Measurements from ENCODE around the gene MMP15.

MMP15 gene

GRCh38 chr16:58022601-58023371, 2.8 kb upstream of the MMP15 start:
- H3K9me3 ChIP-seq (ENCODE audit: control insufficient read depth, low read length): no peaks in the 10 kb centered on the region
- peak overlapping the region; percentile 46 for H3K4me3 ChIP-seq (ENCODE audit: low read length)
- no peaks in the 10 kb centered on the region for H3K27me3 ChIP-seq (replicated peaks; ENCODE audit: control insufficient read depth, insufficient read depth, low read length)
- peak overlapping the region; percentile 26 for H3K9ac ChIP-seq (ENCODE audit: low read length)
- peak; percentile 36 for DNase-seq (ENCODE audit: low read depth)
- H3K36me3 ChIP-seq (ENCODE audit: control insufficient read depth, insufficient read depth, low read length, severe bottlenecking): peaks cover 6% of the 10 kb centered on the region
- peaks cover 40% of the 10 kb centered on the region for H3K4me1 ChIP-seq (ENCODE audit: control insufficient read depth, insufficient read depth, low read length)

GRCh38 chr16:58024486-58025350, 836 bp upstream of the MMP15 start:
- Histone ChIP-seq H3K4me1 (ENCODE audit: control insufficient read depth, insufficient read depth, low read length) (peaks cover 34% of the 10 kb centered on the region), H3K4me3 (ENCODE audit: low read length) (peak overlapping the region; percentile 82), H3K9me3 (ENCODE audit: control insufficient read depth, low read length) (no peaks in the 10 kb centered on the region), H3K27me3 (replicated peaks; ENCODE audit: control insufficient read depth, insufficient read depth, low read length) (peaks cover 3% of the 10 kb centered on the region), H3K9ac (ENCODE audit: low read length) (peak overlapping the region; percentile 74), H3K36me3 (ENCODE audit: control insufficient read depth, insufficient read depth, low read length, severe bottlenecking) (no peaks in the 10 kb centered on the region)
- peak; percentile 28 for DNase-seq (ENCODE audit: low read depth)

- H3K9ac ChIP-seq (ENCODE audit: low read length): peak overlapping the region; percentile 74
- H3K36me3 ChIP-seq (ENCODE audit: control insufficient read depth, insufficient read depth, low read length, severe bottlenecking): no peaks in the 10 kb centered on the region
- peaks cover 35% of the 10 kb centered on the region for H3K4me1 ChIP-seq (ENCODE audit: control insufficient read depth, insufficient read depth, low read length)
- no peaks in the 10 kb centered on the region for H3K9me3 ChIP-seq (ENCODE audit: control insufficient read depth, low read length)
- peak; percentile 75 for DNase-seq (ENCODE audit: low read depth)
- H3K4me3 ChIP-seq (ENCODE audit: low read length): peak overlapping the region; percentile 82
- H3K27me3 ChIP-seq (replicated peaks; ENCODE audit: control insufficient read depth, insufficient read depth, low read length): peaks cover 5% of the 10 kb centered on the region
Observed at GRCh38 chr16:58026139-58026704, 668 bp downstream of the MMP15 start.

- no peak for DNase-seq (ENCODE audit: low read depth)
- no peaks in the 10 kb centered on the region for H3K9me3 ChIP-seq (ENCODE audit: control insufficient read depth, low read length)
- H3K4me1 ChIP-seq (ENCODE audit: control insufficient read depth, insufficient read depth, low read length): peaks cover 34% of the 10 kb centered on the region
Observed at GRCh38 chr16:58026705-58027160, 1.2 kb downstream of the MMP15 start.

GRCh38 chr16:58027161-58027915, 1.8 kb downstream of the MMP15 start:
- peaks cover 5% of the 10 kb centered on the region for H3K27me3 ChIP-seq (replicated peaks; ENCODE audit: control insufficient read depth, insufficient read depth, low read length)
- H3K4me1 ChIP-seq (ENCODE audit: control insufficient read depth, insufficient read depth, low read length): peaks cover 28% of the 10 kb centered on the region
- H3K4me3 ChIP-seq (ENCODE audit: low read length): peak overlapping the region; percentile 82
- no peaks in the 10 kb centered on the region for H3K36me3 ChIP-seq (ENCODE audit: control insufficient read depth, insufficient read depth, low read length, severe bottlenecking)
- DNase-seq (ENCODE audit: low read depth): peak; percentile 25
- peak overlapping the region; percentile 74 for H3K9ac ChIP-seq (ENCODE audit: low read length)
- H3K9me3 ChIP-seq (ENCODE audit: control insufficient read depth, low read length): no peaks in the 10 kb centered on the region

More at GRCh38 chr16:58026705-58027160, 1.2 kb downstream of the MMP15 start:
- no peaks in the 10 kb centered on the region for H3K36me3 ChIP-seq (ENCODE audit: control insufficient read depth, insufficient read depth, low read length, severe bottlenecking)
- peak overlapping the region; percentile 74 for H3K9ac ChIP-seq (ENCODE audit: low read length)
- peaks cover 5% of the 10 kb centered on the region for H3K27me3 ChIP-seq (replicated peaks; ENCODE audit: control insufficient read depth, insufficient read depth, low read length)
- H3K4me3 ChIP-seq (ENCODE audit: low read length): peak overlapping the region; percentile 82

- Histone ChIP-seq H3K9ac (ENCODE audit: low read length) (no peak overlapping the region), H3K36me3 (ENCODE audit: control insufficient read depth, insufficient read depth, low read length, severe bottlenecking) (no peaks in the 10 kb centered on the region), H3K9me3 (ENCODE audit: control insufficient read depth, low read length) (no peaks in the 10 kb centered on the region), H3K4me3 (ENCODE audit: low read length) (no peak overlapping the region), H3K27me3 (replicated peaks; ENCODE audit: control insufficient read depth, insufficient read depth, low read length) (peaks cover 5% of the 10 kb centered on the region), H3K4me1 (ENCODE audit: control insufficient read depth, insufficient read depth, low read length) (peaks cover 22% of the 10 kb centered on the region)
- DNase-seq (ENCODE audit: low read depth): no peak
Observed at GRCh38 chr16:58027916-58028455, 2.4 kb downstream of the MMP15 start.

GRCh38 chr16:58028541-58029070, 3.1 kb downstream of the MMP15 start:
- Histone ChIP-seq H3K4me1 (ENCODE audit: control insufficient read depth, insufficient read depth, low read length) (peaks cover 17% of the 10 kb centered on the region), H3K9ac (ENCODE audit: low read length) (no peak overlapping the region), H3K9me3 (ENCODE audit: control insufficient read depth, low read length) (no peaks in the 10 kb centered on the region), H3K4me3 (ENCODE audit: low read length) (no peak overlapping the region), H3K36me3 (ENCODE audit: control insufficient read depth, insufficient read depth, low read length, severe bottlenecking) (no peaks in the 10 kb centered on the region), H3K27me3 (replicated peaks; ENCODE audit: control insufficient read depth, insufficient read depth, low read length) (peaks cover 5% of the 10 kb centered on the region)
- no peak for DNase-seq (ENCODE audit: low read depth)

GRCh38 chr16:58029410-58029809, 3.9 kb downstream of the MMP15 start:
- no peak overlapping the region for H3K4me3 ChIP-seq (ENCODE audit: low read length)
- H3K9me3 ChIP-seq (ENCODE audit: control insufficient read depth, low read length): no peaks in the 10 kb centered on the region

GRCh38 chr16:58030136-58030840, 4.7 kb downstream of the MMP15 start:
- no peak for DNase-seq (ENCODE audit: low read depth)
- H3K27me3 ChIP-seq (replicated peaks; ENCODE audit: control insufficient read depth, insufficient read depth, low read length): peaks cover 13% of the 10 kb centered on the region
- no peaks in the 10 kb centered on the region for H3K36me3 ChIP-seq (ENCODE audit: control insufficient read depth, insufficient read depth, low read length, severe bottlenecking)
- H3K4me3 ChIP-seq (ENCODE audit: low read length): no peak overlapping the region
- H3K4me1 ChIP-seq (ENCODE audit: control insufficient read depth, insufficient read depth, low read length): peaks cover 7% of the 10 kb centered on the region
- no peaks in the 10 kb centered on the region for H3K9me3 ChIP-seq (ENCODE audit: control insufficient read depth, low read length)
- no peak overlapping the region for H3K9ac ChIP-seq (ENCODE audit: low read length)

More at GRCh38 chr16:58029410-58029809, 3.9 kb downstream of the MMP15 start:
- H3K9ac ChIP-seq (ENCODE audit: low read length): no peak overlapping the region
- H3K4me1 ChIP-seq (ENCODE audit: control insufficient read depth, insufficient read depth, low read length): peaks cover 15% of the 10 kb centered on the region
- H3K36me3 ChIP-seq (ENCODE audit: control insufficient read depth, insufficient read depth, low read length, severe bottlenecking): no peaks in the 10 kb centered on the region
- H3K27me3 ChIP-seq (replicated peaks; ENCODE audit: control insufficient read depth, insufficient read depth, low read length): peaks cover 5% of the 10 kb centered on the region
- DNase-seq (ENCODE audit: low read depth): no peak
